GM12865 (cell line): ENCODE results near the gene MYBPHL.

Source experiments
- DNase-seq: peaks from one replicate; pipeline ENCODE4 v3.0.0; 2010; ENCODE audit warnings: low read depth
- H3K4me3 ChIP-seq: 2 replicates; pipeline ENCODE4 v1.5.1; 2011; ENCODE audit warnings: mild to moderate bottlenecking, low read depth, low read length, control low read depth
- TF ChIP-seq, protein P1 (sequence below): IDR thresholded peaks from 2 replicates; pipeline ENCODE4 v1.5.1; 2011; ENCODE audit warnings: low read length, control low read depth, low read depth, inconsistent platforms; ENCODE audit not compliant: insufficient read depth; ENCODE audit errors: missing control alignments

The MYBPHL gene

DNA sequence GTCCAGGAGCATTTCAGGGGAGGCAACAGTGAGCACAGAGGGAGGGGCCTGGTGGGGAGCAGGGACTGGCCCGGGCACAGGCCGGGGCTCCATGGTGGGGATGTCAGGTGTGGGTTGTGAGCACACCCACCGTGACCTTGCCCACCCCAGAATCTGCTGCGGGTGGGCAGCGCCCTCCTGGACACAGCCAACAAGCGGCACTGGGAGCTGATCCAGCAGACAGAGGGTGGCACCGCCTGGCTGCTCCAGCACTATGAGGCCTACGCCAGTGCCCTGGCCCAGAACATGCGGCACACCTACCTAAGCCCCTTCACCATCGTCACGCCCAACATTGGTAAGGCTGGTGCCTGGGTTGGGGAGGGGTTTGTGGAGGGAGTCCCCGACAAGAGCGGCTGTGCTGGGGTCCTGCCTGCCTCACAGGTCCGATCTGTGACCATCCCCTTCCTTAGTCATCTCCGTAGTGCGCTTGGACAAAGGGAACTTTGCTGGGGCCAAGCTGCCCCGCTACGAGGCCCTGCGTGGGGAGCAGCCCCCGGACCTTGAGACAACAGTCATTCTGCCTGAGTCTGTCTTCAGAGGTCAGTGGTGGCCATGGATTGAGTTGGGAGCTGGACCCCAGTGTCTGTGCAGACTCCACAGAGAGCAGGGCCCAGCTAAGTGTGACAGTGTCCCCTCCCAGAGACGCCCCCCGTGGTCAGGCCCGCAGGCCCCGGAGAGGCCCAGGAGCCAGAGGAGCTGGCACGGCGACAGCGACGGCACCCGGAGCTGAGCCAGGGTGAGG lies 38.2 kb downstream of the MYBPHL start:
- no peak for DNase-seq
- TF ChIP-seq, protein P1, sequence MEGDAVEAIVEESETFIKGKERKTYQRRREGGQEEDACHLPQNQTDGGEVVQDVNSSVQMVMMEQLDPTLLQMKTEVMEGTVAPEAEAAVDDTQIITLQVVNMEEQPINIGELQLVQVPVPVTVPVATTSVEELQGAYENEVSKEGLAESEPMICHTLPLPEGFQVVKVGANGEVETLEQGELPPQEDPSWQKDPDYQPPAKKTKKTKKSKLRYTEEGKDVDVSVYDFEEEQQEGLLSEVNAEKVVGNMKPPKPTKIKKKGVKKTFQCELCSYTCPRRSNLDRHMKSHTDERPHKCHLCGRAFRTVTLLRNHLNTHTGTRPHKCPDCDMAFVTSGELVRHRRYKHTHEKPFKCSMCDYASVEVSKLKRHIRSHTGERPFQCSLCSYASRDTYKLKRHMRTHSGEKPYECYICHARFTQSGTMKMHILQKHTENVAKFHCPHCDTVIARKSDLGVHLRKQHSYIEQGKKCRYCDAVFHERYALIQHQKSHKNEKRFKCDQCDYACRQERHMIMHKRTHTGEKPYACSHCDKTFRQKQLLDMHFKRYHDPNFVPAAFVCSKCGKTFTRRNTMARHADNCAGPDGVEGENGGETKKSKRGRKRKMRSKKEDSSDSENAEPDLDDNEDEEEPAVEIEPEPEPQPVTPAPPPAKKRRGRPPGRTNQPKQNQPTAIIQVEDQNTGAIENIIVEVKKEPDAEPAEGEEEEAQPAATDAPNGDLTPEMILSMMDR: no peak
- no peak overlapping the region for H3K4me3 ChIP-seq

DNA sequence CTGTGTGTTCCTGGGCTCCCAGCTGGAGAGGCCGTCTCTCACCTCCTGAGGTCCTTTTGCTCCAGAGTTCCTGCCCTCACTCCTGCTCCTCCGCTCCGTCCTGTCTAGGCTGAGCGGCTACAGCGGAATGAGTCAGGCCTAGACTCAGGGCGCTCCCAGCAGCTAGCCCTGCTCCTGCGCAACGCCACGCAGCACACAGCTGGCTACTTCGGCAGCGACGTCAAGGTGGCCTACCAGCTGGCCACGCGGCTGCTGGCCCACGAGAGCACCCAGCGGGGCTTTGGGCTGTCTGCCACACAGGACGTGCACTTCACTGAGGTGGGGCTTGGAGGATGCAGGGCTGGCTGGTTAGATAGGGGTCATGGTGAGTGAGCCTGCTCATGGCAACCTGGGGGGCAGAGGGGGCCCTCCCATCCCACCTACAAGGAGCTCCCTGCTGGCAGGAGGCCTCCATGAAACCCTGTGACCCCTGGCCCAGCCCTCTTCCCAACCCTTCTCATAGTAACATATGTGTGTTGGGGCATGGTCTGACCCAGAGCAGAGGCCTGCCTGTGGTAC lies 39.0 kb downstream of the MYBPHL start:
- no peak for DNase-seq
- no peak overlapping the region for H3K4me3 ChIP-seq
- TF ChIP-seq, protein P1: no peak

DNA sequence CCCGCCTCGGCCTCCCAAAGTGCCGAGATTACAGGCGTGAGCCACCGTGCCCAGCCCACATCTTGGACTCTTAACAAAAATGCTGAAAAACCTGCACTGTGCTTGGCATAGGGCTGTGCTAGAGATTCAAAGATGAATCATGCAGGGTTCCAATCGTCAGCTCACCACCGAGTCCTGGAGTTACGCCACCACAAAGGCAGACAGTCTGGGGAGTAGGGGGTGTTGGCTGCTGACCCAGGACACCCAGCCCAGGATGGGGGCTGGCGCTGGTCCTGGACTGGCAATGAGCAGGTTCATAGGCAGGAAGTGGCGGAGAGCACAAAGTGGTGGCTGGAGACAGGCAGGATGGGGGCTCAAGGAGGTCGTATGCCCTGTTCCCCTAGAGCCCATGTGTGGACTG lies 39.8 kb downstream of the MYBPHL start:
- no peak for DNase-seq
- H3K4me3 ChIP-seq: no peak overlapping the region
- TF ChIP-seq, protein P1: no peak

DNA sequence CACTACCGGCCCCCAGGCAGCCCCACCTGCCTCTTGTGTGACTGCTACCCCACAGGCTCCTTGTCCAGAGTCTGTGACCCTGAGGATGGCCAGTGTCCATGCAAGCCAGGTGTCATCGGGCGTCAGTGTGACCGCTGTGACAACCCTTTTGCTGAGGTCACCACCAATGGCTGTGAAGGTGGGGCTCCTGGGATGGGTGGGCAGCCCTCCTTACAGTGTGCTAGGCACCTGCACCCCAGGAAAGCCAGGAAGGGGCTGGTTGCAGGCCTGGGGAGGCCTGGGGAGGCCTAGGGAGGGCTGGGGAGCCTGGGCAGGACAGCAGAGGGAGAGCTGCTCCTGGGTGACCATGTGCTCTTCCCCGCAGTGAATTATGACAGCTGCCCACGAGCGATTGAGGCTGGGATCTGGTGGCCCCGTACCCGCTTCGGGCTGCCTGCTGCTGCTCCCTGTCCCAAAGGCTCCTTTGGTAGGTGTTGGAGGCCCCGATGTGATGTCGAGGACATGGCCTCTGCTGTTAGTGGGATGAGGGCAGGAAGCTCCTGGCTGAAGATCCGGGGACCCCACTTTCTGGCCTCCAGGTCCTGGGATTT lies 41.0 kb downstream of the MYBPHL start:
- TF ChIP-seq, protein P1: no peak
- DNase-seq: no peak
- H3K4me3 ChIP-seq: no peak overlapping the region

DNA sequence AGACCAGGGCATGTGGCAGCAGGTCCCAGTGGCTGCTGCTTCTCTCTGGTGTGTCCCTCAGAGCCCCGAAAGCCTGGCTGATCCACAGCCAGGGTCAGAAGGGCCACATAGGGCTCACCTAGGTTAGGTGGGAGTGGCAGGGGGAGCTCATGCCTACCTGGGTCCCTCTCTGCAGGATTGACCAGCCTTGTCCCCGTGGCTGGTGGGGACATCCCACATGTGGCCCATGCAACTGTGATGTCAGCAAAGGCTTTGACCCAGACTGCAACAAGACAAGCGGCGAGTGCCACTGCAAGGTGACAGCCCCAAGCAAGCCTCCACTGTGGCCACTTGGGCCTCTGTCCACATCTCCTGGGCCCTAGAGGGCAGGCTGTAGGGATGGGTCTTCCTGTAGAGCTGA lies 41.8 kb downstream of the MYBPHL start:
- DNase-seq: no peak
- no peak overlapping the region for H3K4me3 ChIP-seq
- TF ChIP-seq, protein P1: no peak

DNA sequence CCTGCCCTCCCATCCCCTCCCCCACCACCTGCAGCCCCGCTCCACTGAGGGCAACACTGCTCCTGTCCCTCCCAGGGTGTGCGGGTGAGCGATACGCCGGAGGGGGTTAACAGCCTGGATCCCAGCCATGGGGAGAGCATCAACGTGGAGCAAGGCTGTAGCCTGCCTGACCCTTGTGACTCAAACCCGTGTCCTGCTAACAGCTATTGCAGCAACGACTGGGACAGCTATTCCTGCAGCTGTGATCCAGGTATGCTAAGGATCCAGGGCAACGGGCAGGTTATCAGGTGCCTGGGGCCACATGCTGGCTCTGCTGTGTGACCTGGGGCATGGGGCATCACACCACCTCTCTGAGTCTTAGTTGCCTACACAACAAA lies 42.4 kb downstream of the MYBPHL start:
- TF ChIP-seq, protein P1: no peak
- H3K4me3 ChIP-seq: no peak overlapping the region
- DNase-seq: no peak
